GM12878 (cell line): ENCODE measurements around the gene STIL.

Experiments
- TAF1 ChIP-seq: IDR thresholded peaks from 2 replicates; pipeline ENCODE4 v1.6.1; 2011; ENCODE audit warnings: mild to moderate bottlenecking, low read depth, low read length, borderline replicate concordance
- TBL1XR1 ChIP-seq: IDR thresholded peaks from 2 replicates; pipeline ENCODE4 v1.6.1; 2012; ENCODE audit warnings: low read depth, low read length, improper control_type of control experiment
- ZBTB33 ChIP-seq: fragments of 450-650 bp; IDR thresholded peaks from 2 replicates; pipeline ENCODE4 v1.6.1; 2017; ENCODE audit warnings: mild to moderate bottlenecking
- TF ChIP-seq, protein P1 (sequence below): IDR thresholded peaks from 2 replicates; pipeline ENCODE4 v1.6.1; 2012; ENCODE audit warnings: low read depth, low read length, improper control_type of control experiment

GRCh38 chr1:47241114-47242113 is 72.5 kb downstream of the STIL start:
- TF ChIP-seq TBL1XR1 (no peak), ZBTB33 (no peak), TAF1 (no peak)
- TF ChIP-seq, protein P1, sequence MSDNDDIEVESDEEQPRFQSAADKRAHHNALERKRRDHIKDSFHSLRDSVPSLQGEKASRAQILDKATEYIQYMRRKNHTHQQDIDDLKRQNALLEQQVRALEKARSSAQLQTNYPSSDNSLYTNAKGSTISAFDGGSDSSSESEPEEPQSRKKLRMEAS: no peak
